Endothelial cell of umbilical vein (primary cell): ENCODE results near the gene RGS6. TPM values are rescaled to one million over a fixed set of nuclear protein-coding genes. Genes with fewer than 3 reads are reported as not detected.

Source experiments
- BruUV-seq: library from RNA; stranded (reverse); fragments of 400-500 nt; replicated peaks from 2 replicates; lab custom pipeline; 2021; lab: Mats Ljungman, UMichigan
- CTCF ChIA-PET: fragments of 300-600, 350-600 bp; sonication (Branson Sonifier 250); formaldehyde crosslinking; loops from one replicate; lab custom pipeline; 2021; ENCODE audit warnings: antibody characterized with exemption, inconsistent platforms; lab: Charles Lee
- POLR2A ChIA-PET: fragments of 300-600, 350-600 bp; sonication (Branson Sonifier 250); formaldehyde crosslinking; loops from one replicate; lab custom pipeline; 2021; ENCODE audit warnings: antibody characterized with exemption, inconsistent platforms; lab: Charles Lee
- DNase-seq: peaks from one replicate; pipeline ENCODE4 v3.0.0-alpha.2; 2011; ENCODE audit warnings: low read depth, low spot score
- FAIRE-seq: peaks from 2 replicates; lab custom pipeline; 2011; peaks lifted over from hg19 to GRCh38; lab: Jason Lieb, UNC
- H2AFZ ChIP-seq: 2 replicates; pipeline ENCODE4 v1.6.0; 2012; ENCODE audit warnings: low read depth, low read length, control low read depth, inconsistent platforms
- H3K27ac ChIP-seq: 2 replicates; pipeline ENCODE4 v1.5.1; 2011; ENCODE audit warnings: low read depth, mild to moderate bottlenecking, control low read depth, low read length, moderate library complexity; ENCODE audit not compliant: insufficient read depth
- H3K27me3 ChIP-seq, 2 experiments: 2 replicates each; pipeline versions ENCODE4 v1.6.0 to v1.6.1; 2011; ENCODE audit warnings: low read length in 2 of 2, mixed read lengths in 1 of 2; ENCODE audit not compliant: control insufficient read depth in 2 of 2, insufficient read depth in 2 of 2
- H3K36me3 ChIP-seq, 2 experiments: 2 replicates in 1 of 2; 3 replicates in 1 of 2; pipeline ENCODE4 v1.5.1; 2011; ENCODE audit warnings: low read length in 2 of 2, mild to moderate bottlenecking in 1 of 2, moderate library complexity in 1 of 2; ENCODE audit not compliant: control insufficient read depth in 2 of 2, insufficient read depth in 2 of 2; ENCODE audit errors: extremely low read depth in 1 of 2
- H3K4me1 ChIP-seq: 3 replicates; pipeline ENCODE4 v1.5.1; 2011; ENCODE audit warnings: mild to moderate bottlenecking, low read length; ENCODE audit not compliant: control insufficient read depth, insufficient read depth; ENCODE audit errors: extremely low read depth
- H3K4me2 ChIP-seq: 2 replicates; pipeline ENCODE4 v1.6.1; 2011; ENCODE audit warnings: low read length, control low read depth, mixed read lengths; ENCODE audit not compliant: insufficient read depth
- H3K4me3 ChIP-seq, 3 experiments: fragments of 200-600 bp in 1 of 3; sonication (generic), shearing (Covaris generic) in 1 of 3; replicated peaks in 1 of 3; 2 replicates each; pipeline ENCODE4 v1.5.1; 2011 to 2016; ENCODE audit warnings: control low read depth in 3 of 3, low read length in 3 of 3, mild to moderate bottlenecking in 2 of 3, inconsistent platforms in 1 of 3, low read depth in 1 of 3, moderate library complexity in 1 of 3; ENCODE audit not compliant: insufficient read depth in 1 of 3
- H3K79me2 ChIP-seq: 2 replicates; pipeline ENCODE4 v1.6.0; 2012; ENCODE audit warnings: low read length, inconsistent platforms; ENCODE audit not compliant: control insufficient read depth, insufficient read depth
- H3K9ac ChIP-seq: replicated peaks from 2 replicates; pipeline ENCODE3; 2011; ENCODE audit warnings: low read length, control low read depth; ENCODE audit not compliant: insufficient read depth; ENCODE audit errors: extremely low read depth
- H3K9me1 ChIP-seq: replicated peaks from 3 replicates; pipeline ENCODE4 v1.6.0; 2011; ENCODE audit warnings: mild to moderate bottlenecking, low read length; ENCODE audit not compliant: control insufficient read depth, insufficient read depth; ENCODE audit errors: extremely low read depth
- H3K9me3 ChIP-seq: replicated peaks from 2 replicates; pipeline ENCODE4 v1.5.1; 2012; ENCODE audit warnings: low read length, inconsistent platforms; ENCODE audit not compliant: control insufficient read depth, insufficient read depth
- H4K20me1 ChIP-seq: replicated peaks from 2 replicates; pipeline ENCODE3; 2011; ENCODE audit warnings: mild to moderate bottlenecking, low read length; ENCODE audit not compliant: control insufficient read depth, insufficient read depth; ENCODE audit errors: extremely low read depth
- GATA2 ChIP-seq: IDR thresholded peaks from 2 replicates; pipeline ENCODE4 v1.7.0; 2011; ENCODE audit warnings: low read depth, mild to moderate bottlenecking, moderate library complexity, mixed read lengths, low read length; ENCODE audit not compliant: insufficient read length, insufficient read depth
- JUN ChIP-seq: IDR thresholded peaks from 2 replicates; pipeline ENCODE4 v1.6.1; 2011; ENCODE audit warnings: borderline replicate concordance, low read depth; ENCODE audit not compliant: insufficient read length, insufficient read depth
- MAX ChIP-seq: IDR thresholded peaks from 2 replicates; pipeline ENCODE4 v1.6.1; 2011; ENCODE audit not compliant: insufficient read depth, insufficient read length
- MYC ChIP-seq: IDR thresholded peaks from one replicate; pipeline ENCODE4 v1.6.1; 2011; ENCODE audit warnings: mild to moderate bottlenecking, low read depth, low read length
- POLR2A ChIP-seq: IDR thresholded peaks from 2 replicates; pipeline ENCODE4 v1.6.1; 2012; ENCODE audit warnings: low read depth, mild to moderate bottlenecking, control low read depth, low read length
- POLR2AphosphoS5 ChIP-seq: IDR thresholded peaks from 2 replicates; pipeline ENCODE4 v1.6.1; 2012; ENCODE audit warnings: low read depth, mild to moderate bottlenecking, control low read depth, low read length, moderate library complexity; ENCODE audit not compliant: insufficient read depth
- dilution Hi-C: fragments of 300-500 bp; cut with MboI; formaldehyde crosslinking; loops from one replicate; pipeline ENCODE4 v1.15.0; 2019; ENCODE audit warnings: low sequenced_read_pairs; ENCODE audit not compliant: extremely low pct_ligation_motif_present
- intact Hi-C: fragments of 100-400 bp; cut with micrococcal nuclease; formaldehyde crosslinking; loops from one replicate; pipeline ENCODE4 v1.10.0; 2022
- polyA plus RNA-seq, 4 experiments: library from polyadenylated mRNA; depleted of rRNA in 3 of 4; stranded (reverse) in 3 of 4; unstranded in 1 of 4; fragments of >200 nt; gene quantifications; 2 replicates each; pipeline versions ENCODE4 v1.2.1 to v1.2.3, GENCODE V29; 2011 to 2012; ENCODE audit warnings: missing spikeins in 1 of 4
- total RNA-seq: library from RNA; stranded (reverse); gene quantifications from 2 replicates; pipeline ENCODE4 v1.2.3, GENCODE V29; 2021

Gene RGS6
- total and polyA plus RNA-seq, 2 donors (not counting 3 experiments of a cell fraction or from before 2014, with no cell fraction given), result not detected

GRCh38 chr14:72535485-72535884 is 603.3 kb downstream of the RGS6 start:
- peaks cover 4 to 12% of the 10 kb centered on the region in 2 experiments for H3K27me3 ChIP-seq
- no peak overlapping the region for H3K4me2 ChIP-seq
- dilution Hi-C loops (no loop called here), intact Hi-C loops (no loop called here)
- BruUV-seq, result no TSS peak
- no peak for DNase-seq
- no peak overlapping the region for H2AFZ ChIP-seq
- H3K27ac ChIP-seq, result no peak overlapping the region
- no peaks in the 10 kb centered on the region for H3K79me2 ChIP-seq
- ChIA-PET CTCF (no interaction called here), POLR2A (no interaction called here)
- no peak for FAIRE-seq
- no peak overlapping the region for H3K4me3 ChIP-seq
- H4K20me1 ChIP-seq, result no peaks in the 10 kb centered on the region
- H3K36me3 ChIP-seq, result no peaks in the 10 kb centered on the region
- no peaks in the 10 kb centered on the region for H3K9me1 ChIP-seq
- H3K4me1 ChIP-seq, result no peaks in the 10 kb centered on the region
- no peak overlapping the region for H3K9ac ChIP-seq
- TF ChIP-seq MAX, result no peak
- TF ChIP-seq POLR2A, result no peak
- TF ChIP-seq GATA2, result no peak
- H3K9me3 ChIP-seq, result no peaks in the 10 kb centered on the region

- Histone ChIP-seq H3K9me3 (no peaks in the 10 kb centered on the region), H3K36me3 (no peaks in the 10 kb centered on the region), H4K20me1 (no peaks in the 10 kb centered on the region), H3K4me3 (no peak overlapping the region), H3K4me1 (no peaks in the 10 kb centered on the region), H3K9ac (no peak overlapping the region), H3K4me2 (no peak overlapping the region), H3K9me1 (no peaks in the 10 kb centered on the region), H3K27me3 (peaks cover 4 to 12% of the 10 kb centered on the region in 2 experiments), H2AFZ (no peak overlapping the region), H3K27ac (no peak overlapping the region), H3K79me2 (no peaks in the 10 kb centered on the region)
- ChIA-PET CTCF (no interaction called here), POLR2A (no interaction called here)
- dilution Hi-C loops, result no loop called here
- intact Hi-C loops, result no loop called here
- no TSS peak for BruUV-seq
- DNase-seq, result no peak
- no peak for FAIRE-seq
- TF ChIP-seq MYC, result no peak
- no peak for TF ChIP-seq GATA2
- TF ChIP-seq JUN, result no peak
- TF ChIP-seq POLR2A, result no peak
- TF ChIP-seq POLR2AphosphoS5, result no peak
Measured at GRCh38 chr14:72538387-72538786, 606.2 kb downstream of the RGS6 start.
